ENCODE data around the gene KIF4A.
A peak's percentile ranks its signal among the peaks of the same experiment; 100 is the strongest.
"Not testable (repeated sequence)": the region's sequence is repeated elsewhere in the genome, so short reads cannot be mapped to it uniquely, and the experiment has no call there.

The KIF4A gene

GRCh38 chrX:70262952-70263567, 26.8 kb upstream of the KIF4A start:
- H3K4me3 ChIP-seq (ENCODE audit: low read depth, low read length): no peak overlapping the region
- peak; percentile 44 for TF ChIP-seq CTCF (IDR thresholded peaks at IDR 0.05; ENCODE audit: insufficient read depth, low read depth, low read length, missing control alignments)
- DNase-seq (ENCODE audit: low read depth): peak; percentile 28

DNA sequence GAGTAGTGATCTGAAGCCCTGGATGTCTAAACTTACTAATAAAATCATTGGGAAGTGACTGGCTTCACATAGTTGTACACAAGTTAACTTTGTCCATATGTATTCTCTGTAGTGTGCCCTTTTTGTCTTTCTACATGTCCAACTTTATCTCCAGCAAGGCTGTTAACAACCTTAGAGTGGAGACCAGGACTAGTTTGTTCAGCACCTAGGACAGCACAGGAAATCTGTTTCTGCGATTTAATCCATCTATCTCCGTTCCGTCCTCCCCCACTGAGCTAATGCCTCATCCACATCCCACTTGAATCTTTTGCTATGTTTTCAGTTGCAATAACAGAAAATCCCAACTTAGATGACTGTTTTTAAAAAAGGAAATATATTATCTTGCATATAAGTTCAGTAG, 25.1 kb upstream of the KIF4A start:
- DNase-seq (ENCODE audit: low read depth): no peak
- no peak overlapping the region for H3K4me3 ChIP-seq (ENCODE audit: low read depth, low read length)
- no peak for TF ChIP-seq CTCF (IDR thresholded peaks at IDR 0.05; ENCODE audit: insufficient read depth, low read depth, low read length, missing control alignments)

- no peak for DNase-seq (ENCODE audit: low read depth)
- H3K4me3 ChIP-seq (ENCODE audit: low read depth, low read length): no peak within 1 kb of the TSS
- no peak for TF ChIP-seq CTCF (IDR thresholded peaks at IDR 0.05; ENCODE audit: insufficient read depth, low read depth, low read length, missing control alignments)
Measured at GRCh38 chrX:70268034-70268433, 21.9 kb upstream of the KIF4A start, which contains the start of gene ARR3. Gene ARR3 (plus strand): TSS chrX:70268334. CDS start chrX:70269386, 1,052 bp downstream.

GRCh38 chrX:70274029-70274428, 15.9 kb upstream of the KIF4A start:
- H3K4me3 ChIP-seq (ENCODE audit: low read depth, low read length); DNase-seq (ENCODE audit: low read depth): not testable (repeated sequence)

DNA sequence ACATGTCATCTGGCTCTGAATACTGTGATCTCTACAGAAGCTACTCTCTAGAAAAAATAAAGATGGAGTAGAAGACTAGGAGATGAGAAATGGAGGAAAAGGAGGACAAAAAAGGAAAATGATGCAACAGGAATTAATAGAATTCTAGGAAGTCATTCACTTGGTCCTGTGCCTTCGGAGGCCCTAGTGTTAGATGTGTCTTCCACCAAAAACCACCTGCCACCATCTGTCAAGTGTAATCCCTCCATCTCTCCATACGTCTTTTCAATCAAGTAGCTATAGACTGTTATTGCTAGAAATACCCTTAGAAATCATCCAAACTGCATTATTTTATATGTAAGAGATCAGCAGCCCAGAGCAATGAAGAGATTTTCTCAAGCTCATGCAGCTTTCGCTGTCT, 10.8 kb upstream of the KIF4A start:
- no peak for TF ChIP-seq CTCF (IDR thresholded peaks at IDR 0.05; ENCODE audit: insufficient read depth, low read depth, low read length, missing control alignments)
- no peak for DNase-seq (ENCODE audit: low read depth)
- no peak overlapping the region for H3K4me3 ChIP-seq (ENCODE audit: low read depth, low read length)

DNA sequence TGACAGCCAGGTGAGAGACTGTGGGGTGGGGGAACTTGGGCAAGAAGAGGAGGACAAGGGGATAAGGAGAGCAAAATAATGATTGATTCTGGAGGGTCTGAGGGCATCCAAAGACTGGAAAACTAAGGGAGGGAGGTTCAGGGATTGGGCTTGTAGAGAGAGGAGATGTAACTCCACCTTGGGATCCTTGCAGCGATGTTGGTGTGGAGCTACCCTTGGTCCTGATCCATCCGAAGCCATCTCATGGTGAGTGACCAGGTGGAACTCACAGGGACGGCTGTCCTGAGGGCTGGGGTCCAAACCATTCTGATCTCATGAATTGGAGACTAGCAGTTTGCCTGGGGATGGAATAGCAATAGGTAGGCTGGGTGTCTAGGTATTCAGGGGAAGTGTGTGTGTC, 9.3 kb upstream of the KIF4A start:
- TF ChIP-seq CTCF (IDR thresholded peaks at IDR 0.05; ENCODE audit: insufficient read depth, low read depth, low read length, missing control alignments): no peak
- DNase-seq (ENCODE audit: low read depth): no peak
- H3K4me3 ChIP-seq (ENCODE audit: low read depth, low read length): no peak overlapping the region

GRCh38 chrX:70281951-70282350, 8.0 kb upstream of the KIF4A start, which contains the start of gene RAB41:
Gene RAB41 (plus strand): TSS chrX:70282172. CDS start chrX:70282218, 46 bp downstream.
- H3K4me3 ChIP-seq (ENCODE audit: low read depth, low read length): no peak within 1 kb of the TSS
- no peak for DNase-seq (ENCODE audit: low read depth)
- no peak for TF ChIP-seq CTCF (IDR thresholded peaks at IDR 0.05; ENCODE audit: insufficient read depth, low read depth, low read length, missing control alignments)

Measured in GM12865 (cell line).